Panc1 (cell line): ENCODE data around the gene PTPRH. TPM values are rescaled to one million over a fixed set of nuclear protein-coding genes. Genes with fewer than 3 reads are reported as not detected.
A peak's percentile ranks its signal among the peaks of the same experiment; 100 is the strongest.

Experiments used
- ATAC-seq: fragments of 200-7000 bp; cut with Tn5 transposase; 2 replicates; pipeline ENCODE4 v1.9.1; 2020; ENCODE audit warnings: mild to moderate bottlenecking, moderate library complexity
- BruUV-seq: library from RNA; stranded (reverse); fragments of 400-500 nt; replicated peaks from 2 replicates; lab custom pipeline; 2021; lab: Mats Ljungman, UMichigan
- CTCF ChIA-PET: fragments of 300-600 bp; sonication (Branson Sonifier 250); formaldehyde crosslinking; loops from one replicate; lab custom pipeline; 2022; ENCODE audit warnings: antibody characterized with exemption; lab: Charles Lee
- POLR2A ChIA-PET: fragments of 300-600 bp; sonication (Branson Sonifier 250); formaldehyde crosslinking; loops from one replicate; lab custom pipeline; 2022; ENCODE audit warnings: antibody characterized with exemption; lab: Charles Lee
- DNase-seq: peaks from one replicate; pipeline ENCODE4 v3.0.0-alpha.2; 2010; ENCODE audit warnings: low read depth, low spot score
- H3K27ac ChIP-seq: 2 replicates; pipeline ENCODE4 v1.5.1; 2011; ENCODE audit warnings: mild to moderate bottlenecking, low read length, inconsistent platforms
- H3K27me3 ChIP-seq: fragments of 200-500 bp; sonication (Bioruptor generic); 2 replicates; pipeline ENCODE4 v1.6.0; 2014; ENCODE audit warnings: low read length, inconsistent platforms; ENCODE audit not compliant: control insufficient read depth, insufficient read depth
- H3K36me3 ChIP-seq: fragments of 200-500 bp; sonication (Bioruptor generic); 2 replicates; pipeline ENCODE4 v1.5.1; 2014; ENCODE audit warnings: inconsistent platforms, mild to moderate bottlenecking, low read length, moderate library complexity; ENCODE audit not compliant: control insufficient read depth, insufficient read depth
- H3K4me1 ChIP-seq: 2 replicates; pipeline ENCODE4 v1.5.1; 2011; ENCODE audit warnings: inconsistent platforms, mild to moderate bottlenecking, low read length, moderate library complexity; ENCODE audit not compliant: control insufficient read depth, insufficient read depth
- H3K4me3 ChIP-seq, 2 experiments: 2 replicates each; pipeline ENCODE4 v1.5.1; 2011 to 2012; ENCODE audit warnings: low read depth in 2 of 2, low read length in 2 of 2, mild to moderate bottlenecking in 2 of 2, inconsistent platforms in 1 of 2, moderate library complexity in 1 of 2
- H3K9me3 ChIP-seq: fragments of 200-500 bp; sonication (Bioruptor generic); 2 replicates; pipeline ENCODE4 v1.5.1; 2014; ENCODE audit warnings: low read depth, mild to moderate bottlenecking, inconsistent platforms, low read length, moderate library complexity; ENCODE audit not compliant: control insufficient read depth, insufficient read depth
- POLR2AphosphoS5 ChIP-seq: IDR thresholded peaks from 2 replicates; pipeline ENCODE4 v1.6.1; 2012; ENCODE audit warnings: mild to moderate bottlenecking, low read depth, low read length, moderate library complexity
- SIN3A ChIP-seq: IDR thresholded peaks from 2 replicates; pipeline ENCODE4 v1.6.1; 2012; ENCODE audit warnings: low read depth, mild to moderate bottlenecking, low read length, moderate library complexity, borderline replicate concordance; ENCODE audit not compliant: insufficient read depth
- TCF7L2 ChIP-seq: IDR thresholded peaks from 2 replicates; pipeline ENCODE4 v1.6.1; 2011; ENCODE audit warnings: mild to moderate bottlenecking, low read depth, low read length, inconsistent platforms
- in situ Hi-C: cut with HindIII; loops from 2 replicates; pipeline ENCODE4 v1.10.0; 2016; ENCODE audit warnings: low sequenced_read_pairs, low pct_unique_long_range_greater_than_20kb
- intact Hi-C: fragments of 100-400 bp; cut with micrococcal nuclease; formaldehyde crosslinking; loops from one replicate; pipeline ENCODE4 v1.10.0; 2022; ENCODE audit not compliant: unreplicated experiment
- total RNA-seq: library from RNA; stranded (reverse); gene quantifications from one replicate; pipeline ENCODE4 v1.2.1, GENCODE V29; 2021; ENCODE audit not compliant: unreplicated experiment
- TF ChIP-seq, protein P1 (sequence below), 2 experiments: IDR thresholded peaks; 2 replicates each; pipeline ENCODE4 v1.6.1; 2011 to 2012; ENCODE audit warnings: low read depth in 2 of 2, control low read depth in 1 of 2, low read length in 1 of 2, mild to moderate bottlenecking in 1 of 2, moderate library complexity in 1 of 2; ENCODE audit not compliant: insufficient read depth in 1 of 2
- TF ChIP-seq, protein P2 (sequence below): fragments of 450-650 bp; IDR thresholded peaks from 2 replicates; pipeline ENCODE4 v1.5.1; 2017; ENCODE audit warnings: mild to moderate bottlenecking

Gene PTPRH
- total RNA-seq, 1 experiment from 2014 or later, result 42.8 TPM

DNA sequence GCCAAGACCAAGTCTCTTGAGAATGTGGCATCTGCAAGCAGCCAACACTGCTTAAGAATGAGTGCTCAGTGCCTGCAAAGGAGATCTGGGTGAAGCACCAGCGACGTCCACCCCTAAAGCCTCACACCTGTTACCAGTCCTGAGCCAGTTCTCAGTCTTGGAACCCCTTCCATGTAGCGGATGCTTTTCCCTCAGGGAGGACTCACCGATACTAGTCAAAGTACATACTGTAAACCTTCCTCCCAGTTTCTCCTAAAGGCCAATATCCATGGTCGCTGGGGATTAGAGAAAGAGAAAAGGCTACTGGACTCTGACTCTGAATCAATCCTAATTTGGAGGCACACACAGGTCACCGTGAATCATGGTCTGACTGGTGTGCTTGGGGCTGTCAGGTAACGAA lies 4.2 kb upstream of the PTPRH start:
- ChIA-PET CTCF (no interaction called here), POLR2A (no interaction called here)
- Histone ChIP-seq H3K9me3 (peaks cover 8% of the 10 kb centered on the region; the same call in 1 of the 2 replicates), H3K27me3 (no peaks in the 10 kb centered on the region), H3K36me3 (no peaks in the 10 kb centered on the region), H3K4me1 (peaks cover 34% of the 10 kb centered on the region), H3K4me3 (no peak overlapping the region), H3K27ac (peak overlapping the region; percentile 41; the same call in 1 of the 2 replicates)
- ATAC-seq (no peak), DNase-seq (no peak)
- in situ Hi-C loops (no loop called here), intact Hi-C loops (no loop called here)
- no TSS peak for BruUV-seq
- TF ChIP-seq POLR2AphosphoS5, result no peak
- TF ChIP-seq, protein P1, sequence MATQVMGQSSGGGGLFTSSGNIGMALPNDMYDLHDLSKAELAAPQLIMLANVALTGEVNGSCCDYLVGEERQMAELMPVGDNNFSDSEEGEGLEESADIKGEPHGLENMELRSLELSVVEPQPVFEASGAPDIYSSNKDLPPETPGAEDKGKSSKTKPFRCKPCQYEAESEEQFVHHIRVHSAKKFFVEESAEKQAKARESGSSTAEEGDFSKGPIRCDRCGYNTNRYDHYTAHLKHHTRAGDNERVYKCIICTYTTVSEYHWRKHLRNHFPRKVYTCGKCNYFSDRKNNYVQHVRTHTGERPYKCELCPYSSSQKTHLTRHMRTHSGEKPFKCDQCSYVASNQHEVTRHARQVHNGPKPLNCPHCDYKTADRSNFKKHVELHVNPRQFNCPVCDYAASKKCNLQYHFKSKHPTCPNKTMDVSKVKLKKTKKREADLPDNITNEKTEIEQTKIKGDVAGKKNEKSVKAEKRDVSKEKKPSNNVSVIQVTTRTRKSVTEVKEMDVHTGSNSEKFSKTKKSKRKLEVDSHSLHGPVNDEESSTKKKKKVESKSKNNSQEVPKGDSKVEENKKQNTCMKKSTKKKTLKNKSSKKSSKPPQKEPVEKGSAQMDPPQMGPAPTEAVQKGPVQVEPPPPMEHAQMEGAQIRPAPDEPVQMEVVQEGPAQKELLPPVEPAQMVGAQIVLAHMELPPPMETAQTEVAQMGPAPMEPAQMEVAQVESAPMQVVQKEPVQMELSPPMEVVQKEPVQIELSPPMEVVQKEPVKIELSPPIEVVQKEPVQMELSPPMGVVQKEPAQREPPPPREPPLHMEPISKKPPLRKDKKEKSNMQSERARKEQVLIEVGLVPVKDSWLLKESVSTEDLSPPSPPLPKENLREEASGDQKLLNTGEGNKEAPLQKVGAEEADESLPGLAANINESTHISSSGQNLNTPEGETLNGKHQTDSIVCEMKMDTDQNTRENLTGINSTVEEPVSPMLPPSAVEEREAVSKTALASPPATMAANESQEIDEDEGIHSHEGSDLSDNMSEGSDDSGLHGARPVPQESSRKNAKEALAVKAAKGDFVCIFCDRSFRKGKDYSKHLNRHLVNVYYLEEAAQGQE (IDR thresholded peaks at IDR 0.05; ENCODE audit: insufficient read depth in 1 of 2, low read depth in 2 of 2, low read length in 1 of 2), result no peak
- TF ChIP-seq TCF7L2, result no peak
- TF ChIP-seq SIN3A, result no peak
- TF ChIP-seq, protein P2, sequence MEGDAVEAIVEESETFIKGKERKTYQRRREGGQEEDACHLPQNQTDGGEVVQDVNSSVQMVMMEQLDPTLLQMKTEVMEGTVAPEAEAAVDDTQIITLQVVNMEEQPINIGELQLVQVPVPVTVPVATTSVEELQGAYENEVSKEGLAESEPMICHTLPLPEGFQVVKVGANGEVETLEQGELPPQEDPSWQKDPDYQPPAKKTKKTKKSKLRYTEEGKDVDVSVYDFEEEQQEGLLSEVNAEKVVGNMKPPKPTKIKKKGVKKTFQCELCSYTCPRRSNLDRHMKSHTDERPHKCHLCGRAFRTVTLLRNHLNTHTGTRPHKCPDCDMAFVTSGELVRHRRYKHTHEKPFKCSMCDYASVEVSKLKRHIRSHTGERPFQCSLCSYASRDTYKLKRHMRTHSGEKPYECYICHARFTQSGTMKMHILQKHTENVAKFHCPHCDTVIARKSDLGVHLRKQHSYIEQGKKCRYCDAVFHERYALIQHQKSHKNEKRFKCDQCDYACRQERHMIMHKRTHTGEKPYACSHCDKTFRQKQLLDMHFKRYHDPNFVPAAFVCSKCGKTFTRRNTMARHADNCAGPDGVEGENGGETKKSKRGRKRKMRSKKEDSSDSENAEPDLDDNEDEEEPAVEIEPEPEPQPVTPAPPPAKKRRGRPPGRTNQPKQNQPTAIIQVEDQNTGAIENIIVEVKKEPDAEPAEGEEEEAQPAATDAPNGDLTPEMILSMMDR, result no peak

DNA sequence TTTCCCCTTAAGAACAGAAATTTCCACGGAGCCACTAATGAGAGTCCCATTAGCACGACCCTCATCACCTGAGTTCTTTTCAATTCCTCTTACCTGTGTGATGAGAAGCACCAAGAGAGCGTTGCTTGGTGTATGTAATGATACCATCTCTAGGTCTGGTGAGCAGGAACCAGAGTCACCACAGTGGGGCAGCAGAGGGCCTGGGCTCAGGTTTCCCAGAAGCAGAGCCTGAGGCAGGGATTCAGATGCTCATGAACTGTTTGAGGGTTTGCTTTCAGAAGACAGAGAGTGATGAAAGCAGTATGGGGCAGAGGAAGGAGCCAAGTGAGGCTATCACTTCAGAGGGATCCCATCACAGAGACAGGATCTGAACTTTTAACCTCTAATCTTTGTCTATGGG lies 3.1 kb upstream of the PTPRH start:
- ATAC-seq (no peak), DNase-seq (no peak)
- no peaks in the 10 kb centered on the region for H3K27me3 ChIP-seq
- peaks cover 34% of the 10 kb centered on the region for H3K4me1 ChIP-seq
- intact Hi-C loops (no loop called here), in situ Hi-C loops (no loop called here)
- H3K9me3 ChIP-seq, result peaks cover 8% of the 10 kb centered on the region; the same call in 1 of the 2 replicates
- ChIA-PET CTCF (no interaction called here), POLR2A (no interaction called here)
- BruUV-seq, result no TSS peak
- TF ChIP-seq, protein P2, result no peak
- TF ChIP-seq, protein P1 (IDR thresholded peaks at IDR 0.05; ENCODE audit: insufficient read depth in 1 of 2, low read depth in 2 of 2, low read length in 1 of 2), result no peak
- TF ChIP-seq TCF7L2, result no peak
- no peak for TF ChIP-seq SIN3A
- TF ChIP-seq POLR2AphosphoS5, result no peak
- H3K36me3 ChIP-seq, result no peaks in the 10 kb centered on the region
- H3K4me3 ChIP-seq, result no peak overlapping the region
- peak overlapping the region; percentile 8; the same call in 1 of the 2 replicates for H3K27ac ChIP-seq
